CD14-positive monocyte (primary cell): ENCODE data around the gene NDUFB10. TPM values are rescaled to one million over a fixed set of nuclear protein-coding genes. Genes with fewer than 3 reads are reported as not detected.

ENCODE experiments used
- DNase-seq, 3 donors: peaks; one replicate each; pipeline ENCODE4 v3.0.0-alpha.2; 2011 to 2022
- H2AFZ ChIP-seq: 2 replicates; pipeline ENCODE4 v1.6.0; 2012; ENCODE audit warnings: mild to moderate bottlenecking, low read depth, low read length, inconsistent platforms; ENCODE audit not compliant: insufficient read depth, poor library complexity, severe bottlenecking
- H3K27ac ChIP-seq, 2 donors: 1 replicate in 1 of 2; 2 replicates in 1 of 2; pipeline ENCODE4 v1.5.1; 2012 to 2013; ENCODE audit warnings: low read length in 2 of 2, control low read depth in 1 of 2, inconsistent platforms in 1 of 2, low read depth in 1 of 2, mild to moderate bottlenecking in 1 of 2
- H3K27me3 ChIP-seq, 2 donors: one replicate each; pipeline versions ENCODE4 v1.6.0 to v1.6.1; 2011 to 2013; ENCODE audit warnings: low read length in 2 of 2; ENCODE audit not compliant: control insufficient read depth in 2 of 2, insufficient read depth in 2 of 2
- H3K36me3 ChIP-seq, 2 donors: replicated peaks in 1 of 2; 1 replicate in 1 of 2; 2 replicates in 1 of 2; pipeline versions ENCODE4 v1.5.1 to v1.6.1; 2012 to 2013; ENCODE audit warnings: low read length in 2 of 2, control low read depth in 1 of 2, inconsistent platforms in 1 of 2, mild to moderate bottlenecking in 1 of 2; ENCODE audit not compliant: insufficient read depth in 2 of 2, control insufficient read depth in 1 of 2
- H3K4me1 ChIP-seq, 2 donors: 1 replicate in 1 of 2; 2 replicates in 1 of 2; pipeline versions ENCODE4 v1.5.1 to v1.6.1; 2012 to 2013; ENCODE audit warnings: low read length in 2 of 2, control low read depth in 1 of 2, inconsistent platforms in 1 of 2, mild to moderate bottlenecking in 1 of 2, moderate library complexity in 1 of 2; ENCODE audit not compliant: insufficient read depth in 2 of 2, control insufficient read depth in 1 of 2
- H3K4me2 ChIP-seq: replicated peaks from 2 replicates; pipeline ENCODE3; 2012; ENCODE audit warnings: low read length, moderate library complexity, mild to moderate bottlenecking; ENCODE audit not compliant: poor library complexity, severe bottlenecking; ENCODE audit errors: extremely low read depth
- H3K4me3 ChIP-seq, 3 experiments: fragments of 200-600 bp in 1 of 3; sonication (generic) in 1 of 3; replicated peaks in 1 of 3; 1 replicate in 2 of 3; 2 replicates in 1 of 3; pipeline ENCODE4 v1.5.1; 2011 to 2013; ENCODE audit warnings: low read length in 3 of 3, mild to moderate bottlenecking in 3 of 3, control low read depth in 2 of 3, low read depth in 2 of 3, inconsistent platforms in 1 of 3, moderate library complexity in 1 of 3
- H3K79me2 ChIP-seq: 2 replicates; pipeline ENCODE4 v1.6.0; 2012; ENCODE audit warnings: mild to moderate bottlenecking, control low read depth, inconsistent platforms, low read length, moderate library complexity; ENCODE audit not compliant: insufficient read depth
- H3K9ac ChIP-seq: 2 replicates; pipeline ENCODE4 v1.6.0; 2017; ENCODE audit warnings: low read length, mild to moderate bottlenecking; ENCODE audit not compliant: insufficient read depth, poor library complexity, severe bottlenecking
- H3K9me3 ChIP-seq, 2 donors: replicated peaks in 1 of 2; 1 replicate in 1 of 2; 2 replicates in 1 of 2; pipeline versions ENCODE4 v1.5.1 to v1.6.1; 2012 to 2013; ENCODE audit warnings: low read length in 2 of 2, control low read depth in 1 of 2; ENCODE audit not compliant: control insufficient read depth in 1 of 2, insufficient read depth in 1 of 2
- H4K20me1 ChIP-seq: 2 replicates; pipeline ENCODE4 v1.6.0; 2012; ENCODE audit warnings: mild to moderate bottlenecking, low read length, control low read depth, moderate library complexity; ENCODE audit not compliant: insufficient read depth
- H3K27ac Mint-ChIP-seq, 7 donors: one replicate each; pipeline ENCODE4 v1.8.0; 2020; ENCODE audit warnings: mild to moderate bottlenecking in 7 of 7, mixed read lengths in 7 of 7, moderate library complexity in 6 of 7, inconsistent platforms in 2 of 7
- H3K27me3 Mint-ChIP-seq, 3 donors: one replicate each; pipeline ENCODE4 v1.8.0; 2021 to 2022; ENCODE audit warnings: low read depth in 3 of 3, mild to moderate bottlenecking in 3 of 3, mixed read lengths in 3 of 3, moderate library complexity in 3 of 3, inconsistent platforms in 1 of 3
- H3K36me3 Mint-ChIP-seq, 2 donors: one replicate each; pipeline ENCODE4 v1.8.0; 2020; ENCODE audit warnings: mixed read lengths in 2 of 2, inconsistent platforms in 1 of 2, mild to moderate bottlenecking in 1 of 2
- H3K4me1 Mint-ChIP-seq: one replicate; pipeline ENCODE4 v1.8.0; 2020; ENCODE audit warnings: mild to moderate bottlenecking, mixed read lengths
- H3K4me3 Mint-ChIP-seq, 2 donors: one replicate each; pipeline ENCODE4 v1.8.0; 2020; ENCODE audit warnings: mild to moderate bottlenecking in 2 of 2, mixed read lengths in 2 of 2, moderate library complexity in 1 of 2
- H3K9me3 Mint-ChIP-seq, 7 donors: one replicate each; pipeline ENCODE4 v1.8.0; 2020 to 2022; ENCODE audit warnings: mixed read lengths in 7 of 7, mild to moderate bottlenecking in 6 of 7, moderate library complexity in 6 of 7, inconsistent platforms in 2 of 7
- WGBS: methylation state at CpG from one replicate; pipeline ENCODE4 v1.1.5; 2013; ENCODE audit warnings: missing lambda C conversion rate; ENCODE audit not compliant: insufficient coverage; 5-methylcytosine and 5-hydroxymethylcytosine counted together
- intact Hi-C, 2 donors: fragments of 100-400 bp; cut with micrococcal nuclease; formaldehyde crosslinking; loops; one replicate each; pipeline versions ENCODE4 v1.15.0 to v1.15.1; 2023
- polyA minus RNA-seq: library from RNA; depleted of rRNA, polyadenylated mRNA; stranded (reverse); fragments of >200 nt; gene quantifications from 2 replicates; pipeline ENCODE4 v1.2.3, GENCODE V29; 2012
- polyA plus RNA-seq, 3 donors: library from polyadenylated mRNA; depleted of rRNA in 1 of 3; unstranded in 2 of 3; stranded (reverse) in 1 of 3; fragments of 300-500 nt in 2 of 3; fragments of >200 nt in 1 of 3; fragmentation: Illumina TruSeq in 2 of 3; gene quantifications; 1 replicate in 2 of 3; 2 replicates in 1 of 3; pipeline ENCODE4 v1.2.3, GENCODE V29; 2012 to 2021
- total RNA-seq, 12 experiments: library from RNA in 1 of 12; stranded (reverse) in 1 of 12; fragments of 120-200 nt in 1 of 12; gene quantifications; one replicate each; pipeline ENCODE4 v1.2.4 and lab custom pipeline; 2013 to 2026; ENCODE audit warnings: mixed read lengths in 6 of 12, inconsistent platforms in 1 of 12
- TF ChIP-seq, protein P1 (sequence below): fragments of 200-600 bp; IDR thresholded peaks from one replicate; pipeline ENCODE4 v1.8.0; 2022; ENCODE audit warnings: antibody characterized with exemption, mild to moderate bottlenecking

The NDUFB10 gene
- 110 TPM for total RNA-seq (2013)
- polyA plus RNA-seq (100 to 1,000 TPM; 121 to 215 (median 186) TPM), polyA minus RNA-seq (70.7 and 160 TPM in 2 replicates), total RNA-seq (lab: John Stamatoyannopoulos, UW) (3.5 to 27.0 (median 21.9) reads per million in 11 experiments)

DNA sequence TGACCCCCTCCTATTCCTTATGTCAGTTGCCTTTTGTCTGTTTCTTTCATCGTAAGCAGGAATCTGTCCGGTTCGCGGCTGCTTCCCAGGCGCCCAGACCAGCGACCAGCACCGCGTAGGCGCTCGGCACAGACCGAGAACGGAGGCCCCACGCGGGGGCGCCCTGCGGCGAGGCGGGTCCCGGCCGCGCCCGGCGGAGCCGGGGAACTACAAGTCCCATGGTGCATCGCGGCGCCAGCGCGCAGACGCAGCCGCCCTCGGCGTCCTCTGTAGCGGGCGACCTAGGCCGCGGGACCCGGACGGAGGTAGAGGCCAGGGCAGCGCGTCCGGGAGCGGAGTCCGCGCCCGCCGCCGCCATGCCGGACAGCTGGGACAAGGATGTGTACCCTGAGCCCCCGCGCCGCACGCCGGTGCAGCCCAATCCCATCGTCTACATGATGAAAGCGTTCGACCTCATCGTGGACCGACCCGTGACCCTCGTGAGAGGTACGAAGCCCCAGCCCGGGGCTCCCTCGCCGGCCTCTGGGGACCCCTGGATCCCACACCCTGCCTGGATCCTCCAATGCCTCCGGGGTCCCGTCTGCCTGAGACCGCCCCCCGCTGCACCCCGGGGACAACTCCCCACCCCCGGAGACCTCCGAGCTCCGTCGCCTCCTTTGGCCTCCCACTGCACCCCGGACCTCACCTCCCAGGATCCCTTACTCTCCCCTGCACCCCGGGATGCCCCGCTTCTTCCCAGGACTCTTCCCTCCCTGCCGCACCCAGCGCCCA, at the start of gene NDUFB10:
NDUFB10 (plus strand) TSS at position 270 of the 771 bp plus-strand sequence; CDS start at position 357, 87 bp downstream.
- TF ChIP-seq, protein P1, sequence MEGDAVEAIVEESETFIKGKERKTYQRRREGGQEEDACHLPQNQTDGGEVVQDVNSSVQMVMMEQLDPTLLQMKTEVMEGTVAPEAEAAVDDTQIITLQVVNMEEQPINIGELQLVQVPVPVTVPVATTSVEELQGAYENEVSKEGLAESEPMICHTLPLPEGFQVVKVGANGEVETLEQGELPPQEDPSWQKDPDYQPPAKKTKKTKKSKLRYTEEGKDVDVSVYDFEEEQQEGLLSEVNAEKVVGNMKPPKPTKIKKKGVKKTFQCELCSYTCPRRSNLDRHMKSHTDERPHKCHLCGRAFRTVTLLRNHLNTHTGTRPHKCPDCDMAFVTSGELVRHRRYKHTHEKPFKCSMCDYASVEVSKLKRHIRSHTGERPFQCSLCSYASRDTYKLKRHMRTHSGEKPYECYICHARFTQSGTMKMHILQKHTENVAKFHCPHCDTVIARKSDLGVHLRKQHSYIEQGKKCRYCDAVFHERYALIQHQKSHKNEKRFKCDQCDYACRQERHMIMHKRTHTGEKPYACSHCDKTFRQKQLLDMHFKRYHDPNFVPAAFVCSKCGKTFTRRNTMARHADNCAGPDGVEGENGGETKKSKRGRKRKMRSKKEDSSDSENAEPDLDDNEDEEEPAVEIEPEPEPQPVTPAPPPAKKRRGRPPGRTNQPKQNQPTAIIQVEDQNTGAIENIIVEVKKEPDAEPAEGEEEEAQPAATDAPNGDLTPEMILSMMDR = peak; percentile 67
- peaks cover 38% of the 10 kb centered on the region for H3K4me1 Mint-ChIP-seq
- Histone ChIP-seq H3K4me2 (peak within 1 kb of the TSS; percentile 82), H3K36me3 (peaks cover 21% of the 10 kb centered on the region in 2 donors), H3K79me2 (peaks cover 38% of the 10 kb centered on the region), H3K9me3 (no peaks in the 10 kb centered on the region), H3K27me3 (no peaks in the 10 kb centered on the region), H4K20me1 (peaks cover 35% of the 10 kb centered on the region), H3K27ac (peak within 1 kb of the TSS; percentile 20 to 83), H3K9ac (peak within 1 kb of the TSS; percentile 92), H3K4me1 (peaks cover 30 to 43% of the 10 kb centered on the region in 2 donors), H2AFZ (peak within 1 kb of the TSS; percentile 95), H3K4me3 (peak within 1 kb of the TSS; percentile 93 to 96 (median 93))
- under 1% methylated on average over 76 of the region's 79 CpGs for WGBS
- peaks cover 8 to 37% (median 24%) of the 10 kb centered on the region in 3 donors for H3K27me3 Mint-ChIP-seq
- peak; percentile 87 to 93 (median 89) for DNase-seq
- intact Hi-C loops = no loop called here
- H3K9me3 Mint-ChIP-seq = peaks cover 0 to 8% (median 0%) of the 10 kb centered on the region in 7 donors
- peak within 1 kb of the TSS; percentile 88 to 91 for H3K4me3 Mint-ChIP-seq
- H3K27ac Mint-ChIP-seq = peak within 1 kb of the TSS; percentile 76 to 90 (median 80)
- peaks cover 24 to 30% of the 10 kb centered on the region in 2 donors for H3K36me3 Mint-ChIP-seq

GRCh38 chr16:1909561-1910231, 49.6 kb upstream of the NDUFB10 start:
- H3K9me3 ChIP-seq = no peaks in the 10 kb centered on the region
- DNase-seq = no peak
- TF ChIP-seq, protein P1 = no peak
- H3K27ac Mint-ChIP-seq = no peak overlapping the region
- no peak overlapping the region for H2AFZ ChIP-seq
- H4K20me1 ChIP-seq = no peaks in the 10 kb centered on the region
- no peaks in the 10 kb centered on the region for H3K79me2 ChIP-seq
- no peaks in the 10 kb centered on the region for H3K4me1 Mint-ChIP-seq
- peaks cover 0 to 1% (median 0%) of the 10 kb centered on the region in 7 donors for H3K9me3 Mint-ChIP-seq
- H3K36me3 Mint-ChIP-seq = no peaks in the 10 kb centered on the region
- H3K4me2 ChIP-seq = no peak overlapping the region
- intact Hi-C loops = no loop called here
- H3K9ac ChIP-seq = no peak overlapping the region
- no peaks in the 10 kb centered on the region for H3K36me3 ChIP-seq
- WGBS = 88% methylated on average over 14 of the region's 18 CpGs
- H3K4me1 ChIP-seq = no peaks in the 10 kb centered on the region
- H3K4me3 Mint-ChIP-seq = no peak overlapping the region
- peaks cover 0 to 12% of the 10 kb centered on the region in 2 donors for H3K27me3 ChIP-seq
- no peak overlapping the region for H3K27ac ChIP-seq
- H3K4me3 ChIP-seq = no peak overlapping the region
- H3K27me3 Mint-ChIP-seq = peaks cover 29 to 54% (median 30%) of the 10 kb centered on the region in 3 donors
